Thymus (tissue), 11 donors: ENCODE data around the gene PCDH9. TPM values are rescaled to one million over a fixed set of nuclear protein-coding genes. Genes with fewer than 3 reads are reported as not detected.

Experiments
- DNase-seq, 9 donors: peaks; one replicate each; pipeline ENCODE4 v3.0.0-alpha.2; 2013; ENCODE audit warnings: low spot score in 9 of 9, low read depth in 6 of 9, missing footprints in 1 of 9
- H3K27ac ChIP-seq, 2 donors: one replicate each; pipeline ENCODE4 v1.5.1; 2013; ENCODE audit warnings: control low read depth in 1 of 2, low read depth in 1 of 2, low read length in 1 of 2, mild to moderate bottlenecking in 1 of 2, moderate library complexity in 1 of 2
- H3K27me3 ChIP-seq, 2 donors: one replicate each; pipeline ENCODE4 v1.5.1; 2013; ENCODE audit warnings: low read length in 1 of 2; ENCODE audit not compliant: control insufficient read depth in 2 of 2, insufficient read depth in 1 of 2
- H3K36me3 ChIP-seq, 2 donors: one replicate each; pipeline ENCODE4 v1.5.1; 2013; ENCODE audit warnings: low read length in 1 of 2, mild to moderate bottlenecking in 1 of 2, moderate library complexity in 1 of 2; ENCODE audit not compliant: control insufficient read depth in 2 of 2, insufficient read depth in 2 of 2
- H3K4me1 ChIP-seq, 2 donors: one replicate each; pipeline ENCODE4 v1.5.1; 2013; ENCODE audit warnings: low read length in 2 of 2; ENCODE audit not compliant: control insufficient read depth in 2 of 2, insufficient read depth in 2 of 2
- H3K4me3 ChIP-seq, 2 donors: one replicate each; pipeline ENCODE4 v1.5.1; 2013; ENCODE audit warnings: low read length in 2 of 2, control low read depth in 1 of 2, mild to moderate bottlenecking in 1 of 2
- H3K9me3 ChIP-seq, 2 donors: one replicate each; pipeline ENCODE4 v1.5.1; 2013; ENCODE audit warnings: low read length in 1 of 2, mild to moderate bottlenecking in 1 of 2; ENCODE audit not compliant: control insufficient read depth in 2 of 2, insufficient read depth in 1 of 2
- WGBS: extraction: QIAGEN DNeasy Blood & Tissue Kit; methylation state at CpG from one replicate; pipeline ENCODE4 v1.1.7; 2013; 5-methylcytosine and 5-hydroxymethylcytosine counted together
- polyA plus RNA-seq: library from polyadenylated mRNA; stranded (reverse); fragments of 200-250 nt; gene quantifications from one replicate; pipeline ENCODE4 v1.2.3, GENCODE V29; 2013
- total RNA-seq: library from RNA; stranded (reverse); fragments of 120-200 nt; gene quantifications from one replicate; pipeline ENCODE4 v1.2.4, GENCODE V29; 2013
- donor health status: healthy.

Gene PCDH9
- total and polyA plus RNA-seq, 2 donors: 0.82 to 5.0 TPM

DNA sequence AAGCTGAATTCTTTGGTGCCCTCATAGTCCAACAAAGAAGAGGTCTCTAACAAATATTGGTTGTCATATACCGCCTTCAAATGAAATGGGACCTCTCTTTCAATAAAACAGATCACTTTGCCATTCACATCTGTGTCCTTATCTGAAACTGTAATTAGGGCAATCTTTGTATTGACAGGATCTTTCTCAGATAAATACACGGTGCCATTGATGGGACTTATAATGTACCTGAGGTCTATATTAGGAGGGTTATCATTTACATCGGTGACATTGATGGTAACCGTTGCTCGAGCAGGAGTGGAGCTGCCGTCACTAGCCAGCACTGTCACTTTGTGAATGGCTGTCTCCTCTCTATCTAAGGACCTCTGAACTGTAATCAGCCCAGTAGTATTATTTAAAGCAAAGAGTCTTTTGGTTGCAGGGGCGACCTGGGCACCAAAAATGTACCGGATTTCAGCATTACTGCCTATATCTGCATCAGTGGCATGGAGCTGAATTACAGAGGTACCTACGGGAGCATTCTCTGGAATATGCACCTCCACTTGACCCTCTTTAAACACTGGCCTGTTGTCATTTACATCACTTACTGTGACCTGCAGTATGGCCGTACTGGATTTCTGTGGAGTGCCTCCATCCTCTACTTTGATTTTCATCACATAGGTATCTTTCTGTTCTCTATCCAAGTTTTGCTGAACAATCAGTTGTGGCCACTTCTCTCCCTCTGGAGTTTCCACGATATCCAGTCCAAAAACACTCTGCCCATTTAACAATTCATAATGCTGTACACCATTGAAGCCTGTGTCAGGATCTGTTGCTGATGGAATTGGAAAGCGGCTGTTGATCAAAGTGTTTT, 2.8 kb downstream of the PCDH9 start:
- Histone ChIP-seq H3K4me1 (peaks cover 8 to 27% of the 10 kb centered on the region in 2 donors), H3K27me3 (peaks cover 0 to 17% of the 10 kb centered on the region in 2 donors)

DNA sequence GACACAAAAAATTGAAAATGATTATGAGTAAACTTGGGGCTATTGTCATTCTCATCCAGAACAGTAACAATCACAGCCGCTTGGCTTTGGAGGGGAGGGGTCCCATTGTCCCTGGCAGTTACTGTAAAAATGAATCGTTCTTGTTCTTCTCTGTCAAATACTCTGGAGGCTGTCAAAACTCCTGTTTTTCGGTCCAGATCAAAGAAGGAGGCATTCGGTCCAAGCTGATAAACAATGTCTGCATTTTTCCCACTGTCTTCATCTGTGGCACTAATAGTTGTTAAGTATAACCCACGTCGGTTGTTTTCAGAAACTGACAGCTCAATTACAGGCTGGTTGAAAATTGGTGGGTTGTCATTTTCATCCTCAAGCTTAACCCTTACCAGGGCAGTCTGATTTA, 3.4 kb downstream of the PCDH9 start:
- no peak overlapping the region for H3K4me3 ChIP-seq
- peaks cover 0 to 15% of the 10 kb centered on the region in 2 donors for H3K27me3 ChIP-seq
- WGBS: 95% methylated on average over 6 of the region's 6 CpGs
- no peak for DNase-seq
- H3K4me1 ChIP-seq: peaks cover 10 to 30% of the 10 kb centered on the region in 2 donors
- no peak overlapping the region for H3K27ac ChIP-seq
- peaks cover 0 to 4% of the 10 kb centered on the region in 2 donors for H3K9me3 ChIP-seq
- no peaks in the 10 kb centered on the region for H3K36me3 ChIP-seq

More for the DNA sequence above, 2.8 kb downstream of the PCDH9 start:
- no peak for DNase-seq
- Histone ChIP-seq H3K36me3 (no peaks in the 10 kb centered on the region), H3K27ac (no peak overlapping the region), H3K4me3 (no peak overlapping the region), H3K9me3 (peaks cover 0 to 4% of the 10 kb centered on the region in 2 donors)
- WGBS: 98% methylated on average over 12 of the region's 12 CpGs

DNA sequence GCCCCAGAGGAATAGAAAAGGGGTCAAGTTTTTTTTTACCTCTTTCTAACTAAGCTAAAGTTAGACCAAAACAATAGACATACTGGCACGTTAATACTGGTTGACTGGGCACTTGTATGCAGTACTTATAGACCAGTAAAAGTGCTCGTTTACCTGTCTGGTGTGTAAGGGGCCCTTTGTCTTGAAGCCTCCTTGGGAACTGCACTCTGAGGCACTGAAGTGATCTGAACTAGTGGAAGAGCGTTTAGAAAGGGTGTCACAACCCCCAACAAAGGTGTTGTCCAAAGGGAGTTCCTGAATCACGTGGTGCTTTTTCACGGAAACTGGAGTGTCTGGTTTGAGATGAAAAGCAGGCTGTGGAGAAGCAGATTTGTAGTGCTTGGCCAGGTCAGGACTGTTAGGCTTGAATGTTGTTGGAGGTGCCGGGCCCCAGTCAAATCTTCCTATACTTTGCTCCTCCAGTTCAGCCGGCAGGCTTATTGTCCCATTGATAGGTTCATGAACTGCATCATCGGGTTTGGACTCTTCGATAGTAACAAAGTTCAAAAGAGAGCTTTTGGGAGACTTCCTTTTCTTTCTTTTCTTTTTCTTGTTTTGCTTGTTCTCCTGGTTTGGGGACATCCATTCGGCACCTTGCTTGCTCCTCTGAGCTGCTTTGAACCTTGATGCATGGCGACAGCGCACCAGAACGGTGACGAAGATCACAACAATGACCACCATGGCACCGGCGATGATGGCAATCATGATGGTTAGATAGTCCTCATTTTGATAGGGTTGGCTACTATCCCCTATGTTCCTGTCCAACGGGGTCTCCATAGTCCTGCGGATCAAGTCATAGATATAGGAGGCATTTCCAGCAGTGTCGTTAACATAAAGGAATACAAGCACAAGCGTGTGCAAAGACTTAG, 4.6 kb downstream of the PCDH9 start:
- Histone ChIP-seq H3K4me1 (peaks cover 10 to 29% of the 10 kb centered on the region in 2 donors), H3K27ac (no peak overlapping the region), H3K36me3 (no peaks in the 10 kb centered on the region), H3K4me3 (no peak overlapping the region), H3K9me3 (no peaks in the 10 kb centered on the region), H3K27me3 (peaks cover 0 to 7% of the 10 kb centered on the region in 2 donors)
- DNase-seq: no peak
- WGBS: 96% methylated on average over 20 of the region's 20 CpGs

DNA sequence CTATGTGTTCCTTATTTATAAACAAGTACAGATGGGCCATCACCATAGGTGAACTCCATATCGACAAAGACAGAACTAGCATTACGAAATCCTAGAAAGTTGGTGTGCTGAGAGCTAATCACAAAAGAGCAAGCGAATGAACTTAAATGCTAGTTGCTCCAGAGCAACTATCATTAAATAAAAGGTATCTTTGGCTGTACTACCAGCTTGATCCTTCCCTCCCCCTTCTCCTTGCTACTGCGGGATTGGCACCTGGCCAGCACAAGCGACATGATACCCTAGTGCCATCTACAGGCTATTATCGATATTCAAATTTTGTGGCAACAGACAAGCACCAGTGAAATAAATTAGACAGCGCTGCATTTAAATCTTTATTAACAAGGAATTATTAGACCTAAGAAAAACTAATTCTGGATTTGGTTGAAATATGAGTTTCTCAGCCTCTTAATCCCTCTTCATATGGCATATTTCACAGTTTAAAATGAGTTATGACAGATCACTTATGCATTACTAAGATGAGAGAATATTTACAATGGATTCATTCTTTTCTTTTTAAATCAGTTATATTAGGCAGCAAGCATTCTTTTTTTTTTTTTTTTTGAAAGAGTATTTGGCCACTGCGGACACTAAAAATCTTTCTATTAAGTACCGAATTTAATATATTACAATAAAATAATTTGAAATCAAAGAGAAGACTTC, 5.8 kb downstream of the PCDH9 start:
- H3K27ac ChIP-seq: no peak overlapping the region
- 42% methylated on average over 9 of the region's 9 CpGs for WGBS
- H3K4me1 ChIP-seq: peaks cover 10 to 24% of the 10 kb centered on the region in 2 donors
- peaks cover 0 to 7% of the 10 kb centered on the region in 2 donors for H3K27me3 ChIP-seq
- peak in 8 of 9 donors; percentile 68 to 88 (median 76) for DNase-seq
- H3K36me3 ChIP-seq: no peaks in the 10 kb centered on the region
- H3K4me3 ChIP-seq: peak overlapping the region in 1 of 2 donors; percentile 36
- H3K9me3 ChIP-seq: no peaks in the 10 kb centered on the region

DNA sequence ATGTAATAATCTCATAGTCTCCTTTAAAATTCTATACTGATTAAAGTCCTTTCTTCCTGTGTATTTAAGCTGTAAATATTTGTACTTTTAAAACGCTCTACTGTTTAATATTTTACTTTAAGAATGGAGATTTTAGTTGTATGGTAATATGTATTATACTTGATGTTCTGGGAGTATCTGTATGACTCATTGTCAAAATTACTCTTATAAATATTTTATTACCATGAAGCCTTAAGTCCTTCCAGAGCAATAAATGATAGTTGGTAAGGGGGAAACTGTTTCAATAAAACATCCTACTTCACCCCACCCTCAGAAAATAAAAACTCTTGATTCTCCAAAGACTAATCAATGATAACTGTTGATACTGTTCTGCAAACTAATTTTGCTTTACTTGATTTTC, 6.4 kb downstream of the PCDH9 start:
- H3K9me3 ChIP-seq: no peaks in the 10 kb centered on the region
- peaks cover 0 to 7% of the 10 kb centered on the region in 2 donors for H3K27me3 ChIP-seq
- no peak for DNase-seq
- no peak overlapping the region for H3K27ac ChIP-seq
- no peaks in the 10 kb centered on the region for H3K36me3 ChIP-seq
- peaks cover 8 to 21% of the 10 kb centered on the region in 2 donors for H3K4me1 ChIP-seq
- peak overlapping the region in 1 of 2 donors; percentile 36 for H3K4me3 ChIP-seq
- WGBS: 94% methylated on average over 1 of the region's 1 CpG

DNA sequence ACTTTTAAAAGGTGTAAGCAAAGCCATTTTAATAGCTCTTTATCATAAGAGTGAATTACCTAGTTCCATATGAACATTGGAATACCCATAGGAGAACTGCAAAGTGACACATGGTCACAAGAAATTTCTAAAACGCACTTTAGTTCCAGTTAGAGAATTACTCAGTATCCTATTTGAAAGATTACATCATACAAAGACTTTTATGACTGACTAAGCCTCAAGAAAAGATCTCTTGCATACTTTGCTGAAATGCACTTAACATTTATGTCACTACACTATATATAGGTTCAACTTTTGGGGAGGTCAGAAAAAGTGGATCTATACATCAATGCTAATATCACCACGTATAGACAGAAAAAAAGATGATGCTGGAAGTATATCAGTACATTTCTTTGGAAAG, 7.1 kb downstream of the PCDH9 start:
- no peak for DNase-seq
- WGBS: 89% methylated on average over 2 of the region's 2 CpGs
- Histone ChIP-seq H3K4me1 (peaks cover 5 to 15% of the 10 kb centered on the region in 2 donors), H3K36me3 (no peaks in the 10 kb centered on the region), H3K27me3 (peaks cover 0 to 1% of the 10 kb centered on the region in 2 donors), H3K27ac (no peak overlapping the region), H3K4me3 (no peak overlapping the region), H3K9me3 (no peaks in the 10 kb centered on the region)

DNA sequence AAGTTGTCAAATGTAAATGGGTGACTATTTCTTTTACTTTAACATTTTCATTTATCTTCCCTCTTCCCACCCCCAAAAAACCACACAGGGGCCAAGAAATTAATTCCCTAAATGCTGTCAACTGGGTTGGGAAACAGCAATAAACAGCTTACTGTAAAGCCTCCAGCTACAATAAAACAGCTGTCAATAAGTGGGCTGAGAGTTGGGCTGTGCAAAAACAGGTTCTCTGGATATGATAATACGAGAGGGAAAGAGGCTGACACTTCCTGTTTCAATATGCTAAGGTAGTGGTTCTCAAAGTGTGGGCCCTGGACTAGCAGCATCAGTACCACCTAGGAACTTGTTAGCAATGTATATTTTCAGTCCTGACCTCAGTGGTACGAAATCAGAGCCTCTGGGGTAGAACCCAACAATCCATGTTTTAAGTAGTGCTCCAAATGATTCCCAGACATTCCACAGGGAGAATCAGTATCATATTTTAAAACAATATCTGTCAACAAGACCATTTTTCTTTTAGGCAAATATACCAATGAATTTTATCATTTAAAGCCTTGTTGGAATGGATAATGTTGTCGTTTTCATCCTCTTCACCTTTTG, 8.4 kb downstream of the PCDH9 start:
- no peaks in the 10 kb centered on the region for H3K27me3 ChIP-seq
- peak in 2 of 9 donors; percentile 14 to 58 for DNase-seq

DNA sequence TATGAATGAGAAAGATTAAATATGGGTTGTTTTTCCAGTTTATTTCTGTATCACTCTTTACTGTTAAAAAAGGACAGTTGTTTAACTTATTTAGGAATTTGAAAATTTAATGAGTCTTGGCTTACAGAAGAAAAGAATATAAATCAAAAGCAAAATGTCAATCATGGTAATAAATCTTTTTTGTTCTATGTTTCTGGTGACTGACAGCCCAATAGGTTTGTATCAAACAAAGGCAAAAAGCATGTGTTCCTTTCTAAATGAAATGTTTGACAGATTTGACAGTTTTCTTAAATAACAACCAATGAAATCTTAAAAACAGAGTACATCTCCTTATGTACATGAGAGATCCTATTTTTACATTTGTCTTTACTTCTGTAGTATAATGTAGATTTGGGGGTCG, 11.0 kb downstream of the PCDH9 start:
- DNase-seq: no peak
- Histone ChIP-seq H3K4me3 (no peak overlapping the region), H3K36me3 (no peaks in the 10 kb centered on the region), H3K9me3 (no peaks in the 10 kb centered on the region), H3K4me1 (peaks cover 4 to 6% of the 10 kb centered on the region in 2 donors), H3K27me3 (no peaks in the 10 kb centered on the region), H3K27ac (no peak overlapping the region)
- 96% methylated on average over 1 of the region's 1 CpG for WGBS

More for the DNA sequence above, 8.4 kb downstream of the PCDH9 start:
- H3K36me3 ChIP-seq: no peaks in the 10 kb centered on the region
- WGBS: 70% methylated on average over 3 of the region's 3 CpGs
- H3K27ac ChIP-seq: peak overlapping the region in 1 of 2 donors; percentile 52
- H3K4me3 ChIP-seq: no peak overlapping the region
- peaks cover 5 to 10% of the 10 kb centered on the region in 2 donors for H3K4me1 ChIP-seq
- no peaks in the 10 kb centered on the region for H3K9me3 ChIP-seq
